Subcutaneous adipose tissue (tissue), 4 donors: Measurements from ENCODE around the gene IL10. TPM values are rescaled to one million over a fixed set of nuclear protein-coding genes. Genes with fewer than 3 reads are reported as not detected.

Experiments
- CTCF ChIP-seq: fragments of 450-650 bp; IDR thresholded peaks from one replicate; pipeline ENCODE4 v1.5.1; 2016; ENCODE audit warnings: low read depth, mild to moderate bottlenecking, control low read depth, antibody characterized with exemption, moderate library complexity
- small RNA-seq: library from RNA; depleted of rRNA; stranded (forward); fragments of <200 nt; gene quantifications from one replicate; pipeline ENCODE3, GENCODE V24; 2016
- total RNA-seq, 4 donors: library from RNA; depleted of rRNA; stranded (reverse); fragments of >200 nt; gene quantifications; one replicate each; pipeline ENCODE4 v1.1.0, GENCODE V29; 2016

IL10 gene
- total RNA-seq, 4 donors from 2014 or later: 8.3 to 18.5 (median 12.1) TPM

- TF ChIP-seq CTCF: no peak
Measured at GRCh38 chr1:206722751-206723461, 49.4 kb downstream of the IL10 start.

GRCh38 chr1:206721454-206721853, 50.8 kb downstream of the IL10 start:
- TF ChIP-seq CTCF: no peak

GRCh38 chr1:206719169-206719839, 53.0 kb downstream of the IL10 start:
- no peak for TF ChIP-seq CTCF

- TF ChIP-seq CTCF: no peak
Measured at GRCh38 chr1:206717674-206717989, 54.7 kb downstream of the IL10 start.

Small RNA genes within 50 kb of the gene (small RNA-seq; reads per million reads assigned to genes)
- 0.49 reads per million for gene RF00019

Other genes with a start within 250 kb of the IL10 start
- gene EIF2D, start 160.0 kb downstream of the IL10 start, total RNA-seq: 10 to 100 TPM; 43.5 to 64.6 (median 51.4) TPM
- gene DYRK3, start 137.0 kb downstream of the IL10 start, total RNA-seq: 10 to 100 TPM in 2 of 4 donors, 1 to 10 TPM in 2; 7.6 to 11.3 (median 9.8) TPM
- 10 to 100 TPM; 37.8 to 63.3 (median 42.9) TPM for gene MAPKAPK2, start 87.6 kb downstream of the IL10 start, total RNA-seq
- gene IL19, start 1.7 kb downstream of the IL10 start, total RNA-seq: not detected
- gene IL20, start 93.1 kb upstream of the IL10 start, total RNA-seq: not detected
- not detected for gene IL24, start 124.9 kb upstream of the IL10 start, total RNA-seq
- gene FCMR, start 149.4 kb upstream of the IL10 start, total RNA-seq: 10 to 100 TPM in 1 of 4 donors, 1 to 10 TPM in 3; 1.1 to 54.1 (median 4.3) TPM
- 1 to 10 TPM in 1 of 4 donors, under 1 TPM in 3; 0.22 to 2.4 (median 0.61) TPM for gene PIGR, start 174.0 kb upstream of the IL10 start, total RNA-seq
- gene FCAMR, start 198.0 kb upstream of the IL10 start, total RNA-seq: not detected